Natural killer cell (primary cell): ENCODE measurements around the gene EFS. TPM values are rescaled to one million over a fixed set of nuclear protein-coding genes. Genes with fewer than 3 reads are reported as not detected.

Experiments
- ATAC-seq, 3 donors: fragments of 150-1000 bp in 2 of 3; fragments of 200-7000 bp in 1 of 3; cut with Tn5 transposase; 1 replicate in 1 of 3; 2 replicates in 2 of 3; pipeline ENCODE4 v1.10.0; 2021; ENCODE audit warnings: mild to moderate bottlenecking in 2 of 3, moderate library complexity in 2 of 3
- DNase-seq, 2 donors: peaks; one replicate each; pipeline versions ENCODE4 v3.0.0 to v3.0.0-alpha.2; 2013 to 2021; ENCODE audit warnings: mixed read lengths in 1 of 2
- H3K27ac ChIP-seq: one replicate; pipeline ENCODE4 v1.5.1; 2013; ENCODE audit warnings: mild to moderate bottlenecking, low read length
- H3K27me3 ChIP-seq: one replicate; pipeline ENCODE4 v1.6.1; 2013; ENCODE audit warnings: low read length; ENCODE audit not compliant: control insufficient read depth, insufficient read depth
- H3K36me3 ChIP-seq: one replicate; pipeline ENCODE4 v1.6.1; 2013; ENCODE audit warnings: low read length; ENCODE audit not compliant: control insufficient read depth, insufficient read depth
- H3K4me1 ChIP-seq: one replicate; pipeline ENCODE4 v1.6.1; 2013; ENCODE audit warnings: low read length; ENCODE audit not compliant: control insufficient read depth, insufficient read depth
- H3K4me3 ChIP-seq: one replicate; pipeline ENCODE4 v1.5.1; 2013; ENCODE audit warnings: low read length
- H3K9me3 ChIP-seq: one replicate; pipeline ENCODE4 v1.6.1; 2013; ENCODE audit warnings: low read length; ENCODE audit not compliant: control insufficient read depth, insufficient read depth
- H3K27ac Mint-ChIP-seq, 2 donors: one replicate each; pipeline ENCODE4 v1.8.0; 2022; ENCODE audit warnings: mild to moderate bottlenecking in 2 of 2, mixed read lengths in 2 of 2, moderate library complexity in 1 of 2
- H3K27me3 Mint-ChIP-seq, 2 donors: one replicate each; pipeline ENCODE4 v1.8.0; 2022; ENCODE audit warnings: low read depth in 2 of 2, mixed read lengths in 2 of 2
- H3K36me3 Mint-ChIP-seq: one replicate; pipeline ENCODE4 v1.8.0; 2022; ENCODE audit warnings: mixed read lengths
- H3K4me1 Mint-ChIP-seq, 2 donors: one replicate each; pipeline ENCODE4 v1.8.0; 2022; ENCODE audit warnings: mixed read lengths in 2 of 2
- H3K4me3 Mint-ChIP-seq: one replicate; pipeline ENCODE4 v1.8.0; 2022; ENCODE audit warnings: mild to moderate bottlenecking, moderate library complexity, mixed read lengths
- H3K9me3 Mint-ChIP-seq, 2 donors: one replicate each; pipeline ENCODE4 v1.8.0; 2022; ENCODE audit warnings: mixed read lengths in 2 of 2
- CTCF ChIP-seq: fragments of 200-600 bp; IDR thresholded peaks from one replicate; pipeline ENCODE4 v1.8.0; 2022; ENCODE audit warnings: antibody characterized with exemption
- WGBS: methylation state at CpG from one replicate; pipeline ENCODE4 v1.1.7; 2013; ENCODE audit warnings: missing lambda C conversion rate; ENCODE audit not compliant: insufficient coverage; 5-methylcytosine and 5-hydroxymethylcytosine counted together
- intact Hi-C: fragments of 100-400 bp; cut with micrococcal nuclease; formaldehyde crosslinking; loops from one replicate; pipeline ENCODE4 v1.14.2; 2022
- total RNA-seq, 4 donors: library from RNA; stranded (reverse); fragments of 120-200 nt in 1 of 4; gene quantifications; one replicate each; pipeline versions ENCODE4 v1.2.3 to v1.2.4, GENCODE V29; 2013 to 2022

The EFS gene
- total RNA-seq, 3 donors from 2014 or later (not counting 1 experiment from before 2014, with no cell fraction given): not detected

GRCh38 chr14:23324993-23325392, 40.0 kb downstream of the EFS start:
- no peaks in the 10 kb centered on the region for H3K9me3 Mint-ChIP-seq
- no peak overlapping the region for H3K4me3 ChIP-seq
- H3K36me3 ChIP-seq: peaks cover 28% of the 10 kb centered on the region
- H3K27me3 ChIP-seq: no peaks in the 10 kb centered on the region
- no peak overlapping the region for H3K27ac ChIP-seq
- H3K27ac Mint-ChIP-seq: peak overlapping the region in 1 of 2 donors; percentile 3
- WGBS: 93% methylated on average over 3 of the region's 7 CpGs
- no peak overlapping the region for H3K4me3 Mint-ChIP-seq
- DNase-seq (no peak), ATAC-seq (no peak)
- H3K9me3 ChIP-seq: no peaks in the 10 kb centered on the region
- peaks cover 24 to 28% of the 10 kb centered on the region in 2 donors for H3K4me1 Mint-ChIP-seq
- H3K36me3 Mint-ChIP-seq: no peaks in the 10 kb centered on the region
- intact Hi-C loops: loop anchor here (5.0 to 10.0 kb wide), 3 partner anchors 60 to 408 kb away; partner anchors contain the start of gene RBM23
- TF ChIP-seq CTCF: no peak
- H3K27me3 Mint-ChIP-seq: no peaks in the 10 kb centered on the region
- H3K4me1 ChIP-seq: peaks cover 22% of the 10 kb centered on the region

DNA sequence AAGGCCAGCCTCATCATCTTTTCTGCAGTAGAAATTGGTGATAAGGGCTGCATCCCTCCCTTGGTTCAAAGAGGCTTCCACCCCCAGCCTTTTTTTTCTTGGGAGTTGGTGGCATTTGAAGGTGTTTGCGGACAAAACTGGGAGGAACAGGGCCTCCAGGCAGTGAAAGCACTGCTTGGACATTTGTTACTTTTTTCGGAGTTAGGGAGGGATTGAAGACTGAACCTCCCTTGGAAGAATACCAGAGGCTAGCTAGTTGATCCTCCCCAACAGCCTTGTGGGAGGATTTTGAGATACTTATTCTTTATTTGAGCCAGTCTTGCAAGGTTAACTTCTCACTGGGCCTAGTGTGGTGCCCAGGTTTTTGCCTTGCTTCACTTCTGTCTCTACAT, 40.5 kb downstream of the EFS start:
- no peaks in the 10 kb centered on the region for H3K36me3 Mint-ChIP-seq
- intact Hi-C loops: loop anchor here (5.0 to 10.0 kb wide), 2 partner anchors 60 to 407 kb away; partner anchors contain the start of gene RBM23
- no peak overlapping the region for H3K27ac ChIP-seq
- peaks cover 23% of the 10 kb centered on the region for H3K4me1 ChIP-seq
- H3K27me3 Mint-ChIP-seq: no peaks in the 10 kb centered on the region
- no peaks in the 10 kb centered on the region for H3K9me3 ChIP-seq
- H3K4me3 Mint-ChIP-seq: no peak overlapping the region
- no peak for DNase-seq
- H3K9me3 Mint-ChIP-seq: no peaks in the 10 kb centered on the region
- H3K4me1 Mint-ChIP-seq: peaks cover 29 to 34% of the 10 kb centered on the region in 2 donors
- 93% methylated on average over 2 of the region's 2 CpGs for WGBS
- no peaks in the 10 kb centered on the region for H3K27me3 ChIP-seq
- H3K36me3 ChIP-seq: peaks cover 28% of the 10 kb centered on the region
- ATAC-seq: no peak
- TF ChIP-seq CTCF: no peak
- H3K4me3 ChIP-seq: no peak overlapping the region
- H3K27ac Mint-ChIP-seq: no peak overlapping the region

DNA sequence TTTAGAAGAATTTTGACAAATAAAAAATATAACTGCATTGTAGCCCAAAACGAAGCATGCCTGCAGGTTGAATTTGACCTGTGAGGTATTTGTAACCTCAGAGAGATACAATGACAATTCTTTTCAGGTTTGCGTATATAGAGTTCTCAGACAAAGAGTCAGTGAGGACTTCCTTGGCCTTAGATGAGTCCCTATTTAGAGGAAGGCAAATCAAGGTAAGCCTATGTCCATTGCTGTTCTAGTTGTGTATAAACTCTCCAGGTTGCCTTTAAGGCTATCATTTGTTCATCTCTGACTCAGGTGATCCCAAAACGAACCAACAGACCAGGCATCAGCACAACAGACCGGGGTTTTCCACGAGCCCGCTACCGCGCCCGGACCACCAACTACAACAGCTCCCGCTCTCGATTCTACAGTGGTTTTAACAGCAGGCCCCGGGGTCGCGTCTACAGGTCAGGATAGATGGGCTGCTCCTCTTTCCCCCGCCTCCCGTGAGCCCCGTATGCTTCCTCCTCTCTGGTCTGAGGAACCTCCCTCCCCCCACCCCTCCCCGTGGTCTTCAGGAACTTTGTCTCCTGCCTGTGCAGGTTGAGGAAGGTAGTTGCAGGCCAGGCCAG, 41.0 kb downstream of the EFS start:
- no peak for ATAC-seq
- H3K4me3 Mint-ChIP-seq: no peak overlapping the region
- peak overlapping the region; percentile 95 to 96 for H3K27ac Mint-ChIP-seq
- peaks cover 31 to 35% of the 10 kb centered on the region in 2 donors for H3K4me1 Mint-ChIP-seq
- H3K27ac ChIP-seq: no peak overlapping the region
- no peak overlapping the region for H3K4me3 ChIP-seq
- no peaks in the 10 kb centered on the region for H3K27me3 Mint-ChIP-seq
- no peaks in the 10 kb centered on the region for H3K9me3 ChIP-seq
- peaks cover 28% of the 10 kb centered on the region for H3K36me3 ChIP-seq
- DNase-seq: no peak
- no peaks in the 10 kb centered on the region for H3K27me3 ChIP-seq
- 93% methylated on average over 17 of the region's 18 CpGs for WGBS
- no peak for TF ChIP-seq CTCF
- H3K36me3 Mint-ChIP-seq: no peaks in the 10 kb centered on the region
- no peaks in the 10 kb centered on the region for H3K9me3 Mint-ChIP-seq
- intact Hi-C loops: loop anchor here (5.0 to 10.0 kb wide), 2 partner anchors 59 to 407 kb away; partner anchors contain the start of gene RBM23
- H3K4me1 ChIP-seq: peaks cover 23% of the 10 kb centered on the region
